Measurements from ENCODE around the gene WDR37.
"Not testable (repeated sequence)": the region's sequence is repeated elsewhere in the genome, so short reads cannot be mapped to it uniquely, and the experiment has no call there.

Gene WDR37

DNA sequence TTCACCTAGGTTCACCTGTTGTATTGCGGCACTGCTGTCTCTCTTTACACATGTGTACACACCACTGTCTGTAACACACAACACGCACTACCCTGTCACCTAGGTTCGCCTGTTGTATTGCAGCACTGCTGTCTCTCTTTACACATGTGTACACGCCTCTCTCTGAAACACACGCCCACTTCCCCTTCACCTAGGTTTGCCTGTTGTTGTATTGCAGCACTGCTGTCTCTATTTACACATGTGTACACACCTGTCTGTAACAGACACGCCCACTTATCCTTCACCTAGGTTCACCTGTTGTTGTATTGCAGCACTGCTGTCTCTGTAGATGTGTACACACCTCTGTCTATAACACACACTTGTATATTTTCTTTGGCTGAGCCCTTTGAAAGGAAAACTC is 51.5 kb downstream of the WDR37 start:
- no peak for DNase-seq (ENCODE audit: low spot score)

DNA sequence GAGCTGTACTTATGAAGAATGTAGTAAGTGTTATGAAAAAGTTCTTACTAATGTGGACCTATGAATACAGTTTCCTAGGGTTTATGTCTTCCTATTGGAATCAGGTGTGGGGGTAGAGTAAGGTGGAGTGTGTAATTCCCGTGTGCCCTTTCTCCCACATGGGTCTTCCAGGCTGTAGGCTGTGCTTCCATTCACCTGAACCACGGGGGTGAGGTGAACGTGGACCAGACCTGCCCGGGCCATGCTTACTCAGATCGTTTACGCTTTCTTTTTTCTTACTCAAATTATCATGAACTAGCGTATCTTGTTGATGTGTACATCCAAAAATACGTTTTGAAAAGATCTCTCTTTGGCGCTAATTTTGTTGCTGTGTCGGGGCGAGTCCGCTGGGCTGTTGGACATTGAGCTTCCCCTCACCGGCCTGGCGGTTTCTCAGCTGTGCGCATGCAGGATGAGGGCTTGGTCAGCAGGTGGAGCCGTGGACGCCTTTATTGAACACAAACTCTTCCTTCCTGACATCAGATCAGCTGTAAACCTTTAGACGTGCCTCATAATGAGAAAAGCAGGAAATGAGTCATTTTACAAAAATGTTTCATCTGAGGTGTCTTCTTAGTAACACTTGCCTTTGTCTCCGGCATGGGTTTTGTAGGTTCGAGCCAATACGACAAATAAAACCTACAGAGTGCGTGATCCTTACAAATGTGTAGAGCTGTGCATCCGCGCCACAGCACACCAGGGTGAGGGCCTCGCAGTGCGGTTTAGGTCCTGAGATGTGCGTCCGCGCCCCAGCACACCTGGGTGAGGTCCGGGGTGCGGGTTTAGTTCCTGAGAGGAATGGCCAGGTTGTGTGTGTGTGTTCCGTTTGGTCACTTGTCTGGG is 53.8 kb downstream of the WDR37 start:
- peak; percentile 33 for DNase-seq (ENCODE audit: low spot score)

DNA sequence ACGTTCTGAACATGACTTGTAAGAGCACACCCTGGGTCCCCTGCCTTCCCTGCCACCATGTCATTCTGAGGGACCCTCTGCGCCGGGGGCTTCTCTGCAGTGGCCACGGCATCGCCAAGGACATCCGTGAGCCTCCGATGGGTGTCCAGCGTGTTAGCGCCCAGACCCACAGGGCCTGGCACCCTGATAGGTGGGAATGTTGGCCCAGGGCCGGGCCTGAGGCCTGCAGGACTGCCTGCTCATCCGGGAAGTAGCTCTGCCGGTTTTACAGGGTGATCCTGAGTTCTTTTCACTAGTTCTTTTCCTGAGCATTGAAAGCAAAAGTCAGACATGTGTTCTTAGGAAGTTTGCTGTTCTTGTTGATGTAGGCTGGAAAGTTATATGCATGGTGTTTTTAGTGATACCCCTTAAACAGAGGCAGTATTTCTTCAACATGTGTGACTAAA is 54.5 kb downstream of the WDR37 start:
- DNase-seq (ENCODE audit: low spot score): no peak

- no peak for DNase-seq (ENCODE audit: low spot score)
Measured at GRCh38 chr10:1114315-1114714, 58.1 kb downstream of the WDR37 start.

DNA sequence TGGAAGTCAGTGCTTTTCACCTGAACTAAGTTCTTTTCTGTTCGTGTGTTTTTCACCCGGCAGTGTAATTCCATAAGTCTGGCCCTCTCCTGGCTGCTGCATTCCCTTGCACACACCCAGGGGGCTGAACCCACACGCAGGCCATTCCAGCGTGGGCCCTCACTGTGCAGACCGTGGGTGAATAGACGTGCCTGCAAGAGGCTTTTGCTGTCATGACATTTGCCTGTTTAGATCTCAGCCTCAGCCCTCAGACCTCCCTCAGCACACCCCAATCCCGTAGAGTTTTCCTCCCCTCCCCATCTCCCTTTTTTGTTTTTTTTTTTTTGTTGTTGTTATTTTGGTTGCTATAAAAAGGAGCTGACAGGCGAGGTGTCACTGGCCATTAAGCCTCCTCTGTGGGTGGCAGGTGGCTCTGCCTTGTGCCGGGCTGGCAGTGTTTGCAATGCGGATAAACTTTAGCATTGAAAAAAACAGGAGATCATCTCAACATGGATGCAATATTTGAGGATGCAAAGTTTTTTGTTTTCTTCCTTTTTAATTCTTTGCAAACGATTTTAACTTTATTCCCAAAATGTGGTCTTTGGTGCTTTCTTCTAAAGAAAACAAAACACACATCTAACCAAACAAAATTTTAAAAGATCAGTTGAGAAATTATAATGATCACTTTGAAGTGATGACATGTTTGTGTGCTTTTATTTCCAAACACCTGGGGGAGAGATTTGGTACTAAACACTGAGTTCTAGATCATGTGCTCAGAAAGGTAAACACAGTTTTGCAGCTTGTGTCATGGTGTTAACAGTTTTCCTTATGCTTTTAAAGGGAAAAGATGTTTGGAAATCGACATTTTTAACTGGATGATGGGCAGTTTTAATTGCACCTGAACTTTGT is 58.8 kb downstream of the WDR37 start:
- no peak for DNase-seq (ENCODE audit: low spot score)

DNA sequence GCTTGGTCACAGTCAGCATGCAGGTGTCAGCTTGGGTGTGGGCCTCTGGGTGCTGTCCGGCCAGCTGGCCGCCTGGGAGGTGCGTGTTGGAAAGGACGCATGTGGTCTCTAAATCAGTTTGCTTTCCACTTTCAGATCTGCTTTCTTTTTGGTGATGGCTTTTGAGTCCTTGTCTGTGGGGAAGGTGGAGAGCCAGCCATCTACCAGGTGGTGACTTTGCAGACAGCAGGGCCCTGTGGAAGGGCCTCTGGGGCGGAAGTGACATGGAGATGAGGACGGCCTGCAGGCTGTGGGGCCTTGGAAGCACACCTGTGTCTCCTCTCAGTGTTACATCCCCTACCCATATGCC is 59.4 kb downstream of the WDR37 start:
- DNase-seq (ENCODE audit: low spot score): no peak

- DNase-seq (ENCODE audit: low spot score): no peak
Measured at GRCh38 chr10:1116051-1116450, 59.9 kb downstream of the WDR37 start.

DNA sequence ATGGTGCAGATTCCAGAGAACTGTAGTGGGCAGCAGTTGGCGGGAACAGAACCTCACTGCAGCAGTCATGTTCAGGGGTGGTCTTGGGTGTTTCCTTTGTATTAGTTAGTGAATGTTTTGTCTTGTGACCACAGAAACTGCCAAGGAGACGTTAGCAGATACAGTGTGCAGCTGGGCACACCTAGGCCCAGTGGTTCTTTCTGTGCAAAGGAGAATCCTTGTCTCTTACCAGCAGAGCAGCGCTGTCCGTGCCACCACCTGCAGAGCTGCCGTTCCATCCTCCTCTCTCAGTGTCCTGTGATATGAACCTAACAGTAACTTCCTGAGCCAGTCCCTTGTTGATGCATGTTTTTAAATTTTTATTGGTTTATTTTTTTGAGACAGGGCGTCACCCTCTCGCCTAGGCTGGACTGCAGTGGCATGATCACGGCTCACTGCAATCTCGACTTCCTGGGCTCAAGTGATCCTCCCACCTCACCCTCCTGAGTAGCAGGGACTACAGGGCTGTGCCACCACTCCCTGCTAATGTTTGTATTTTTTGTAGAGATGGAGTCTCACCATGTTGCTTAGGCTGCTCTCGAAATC is 60.6 kb downstream of the WDR37 start:
- DNase-seq (ENCODE audit: low spot score): no peak

DNA sequence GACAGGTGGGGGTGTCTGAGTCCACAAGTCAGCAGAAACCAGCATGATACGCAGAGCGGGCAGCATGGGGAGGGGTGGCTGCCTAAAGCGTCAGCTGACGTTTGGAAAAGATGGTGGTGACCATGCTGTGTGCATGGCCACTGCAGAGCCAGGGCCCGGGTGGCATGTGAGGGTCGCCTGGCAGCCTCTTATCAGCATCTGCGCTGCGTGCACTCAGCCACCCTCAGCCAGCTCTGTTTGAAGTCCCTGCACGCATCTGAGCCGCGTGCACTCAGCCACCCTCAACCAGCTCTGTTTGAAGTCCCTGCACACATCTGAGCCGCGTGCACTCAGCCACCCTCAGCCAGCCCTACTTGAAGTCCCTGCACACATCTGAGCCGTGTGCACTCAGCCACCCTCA is 61.5 kb downstream of the WDR37 start:
- no peak for DNase-seq (ENCODE audit: low spot score)

- DNase-seq (ENCODE audit: low spot score): not testable (repeated sequence)
Measured at GRCh38 chr10:1118318-1118717, 62.1 kb downstream of the WDR37 start.

GRCh38 chr10:1119027-1119426 is 62.8 kb downstream of the WDR37 start:
- no peak for DNase-seq (ENCODE audit: low spot score)

- no peak for DNase-seq (ENCODE audit: low spot score)
Measured at GRCh38 chr10:1119501-1119900, 63.3 kb downstream of the WDR37 start.

GRCh38 chr10:1120306-1120705 is 64.1 kb downstream of the WDR37 start:
- DNase-seq (ENCODE audit: low spot score): no peak

DNA sequence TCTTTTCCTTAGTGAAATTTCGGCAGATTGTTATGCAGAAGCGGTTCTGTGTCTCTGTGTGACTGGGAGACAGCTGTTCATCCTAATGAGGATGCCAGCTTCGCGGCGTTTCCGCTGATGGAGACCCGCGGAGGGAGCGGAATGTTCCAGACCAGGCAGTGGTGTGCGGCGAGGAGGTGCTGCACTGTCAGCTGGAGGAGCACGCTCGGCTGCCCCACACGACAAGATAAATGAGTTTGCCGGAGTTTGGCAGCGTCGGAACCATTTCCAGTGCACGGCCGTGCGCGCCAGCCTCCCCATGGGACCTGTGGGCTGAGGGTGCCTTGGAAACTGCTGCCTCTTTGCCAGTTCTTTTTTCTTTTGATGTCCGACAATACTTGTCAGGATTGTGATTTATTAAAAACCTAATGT is 64.6 kb downstream of the WDR37 start:
- DNase-seq (ENCODE audit: low spot score): no peak

- DNase-seq (ENCODE audit: low spot score): no peak
Measured at GRCh38 chr10:1121271-1121970, 65.2 kb downstream of the WDR37 start.

- DNase-seq (ENCODE audit: low spot score): no peak
Measured at GRCh38 chr10:1122349-1122748, 66.2 kb downstream of the WDR37 start.

DNA sequence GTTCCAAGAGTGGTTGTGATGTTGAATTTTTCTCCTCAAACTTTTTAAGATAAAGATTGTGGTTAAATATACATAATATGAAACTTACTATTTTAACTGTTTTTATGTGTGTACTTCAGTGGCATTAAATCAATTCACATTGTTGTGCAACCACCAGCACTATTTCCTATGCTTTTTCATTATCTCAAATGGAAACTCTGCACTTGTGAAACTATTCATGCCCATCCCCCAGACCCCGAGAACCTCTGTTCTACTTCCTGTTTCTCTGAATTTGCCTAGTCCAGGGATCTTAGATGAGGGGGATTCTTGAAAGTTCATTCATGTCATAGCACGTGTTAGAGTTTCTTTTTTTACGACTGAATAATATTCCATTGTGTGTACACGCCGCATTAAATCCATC is 67.0 kb downstream of the WDR37 start:
- DNase-seq (ENCODE audit: low spot score): no peak

GRCh38 chr10:1123972-1124371 is 67.8 kb downstream of the WDR37 start:
- no peak for DNase-seq (ENCODE audit: low spot score)

- no peak for DNase-seq (ENCODE audit: low spot score)
Measured at GRCh38 chr10:1124796-1125195, 68.6 kb downstream of the WDR37 start.

GRCh38 chr10:1126461-1126860 is 70.3 kb downstream of the WDR37 start:
- DNase-seq (ENCODE audit: low spot score): no peak

GRCh38 chr10:1127629-1128028 is 71.4 kb downstream of the WDR37 start:
- DNase-seq (ENCODE audit: low spot score): no peak

- no peak for DNase-seq (ENCODE audit: low spot score)
Measured at GRCh38 chr10:1128115-1128514, 71.9 kb downstream of the WDR37 start.
